ENCODE results near the gene SEMA3C. TPM values are rescaled to one million over a fixed set of nuclear protein-coding genes. Genes with fewer than 3 reads are reported as not detected.

Gene SEMA3C
- polyA plus RNA-seq, 1 donor from 2014 or later = 386 TPM

DNA sequence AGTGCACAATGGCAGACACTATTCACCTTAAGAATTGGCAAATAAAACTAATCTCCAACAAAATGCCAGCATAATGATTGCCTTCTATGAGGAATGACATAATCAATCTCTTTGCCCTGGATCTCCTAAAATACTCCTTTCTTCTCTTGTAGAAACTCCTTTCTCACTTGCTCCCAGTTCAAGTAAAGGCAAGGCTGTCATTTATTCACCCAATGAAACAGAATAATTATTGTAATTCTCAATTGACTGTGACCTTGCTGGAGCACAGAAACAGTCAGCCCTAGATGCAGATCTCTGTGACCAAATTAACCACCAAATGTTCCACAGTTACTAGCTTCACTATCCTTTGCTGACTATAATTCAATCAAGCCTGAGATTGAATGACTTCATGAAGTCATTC, 99.3 kb downstream of the SEMA3C start:
- no peaks in the 10 kb centered on the region for H3K79me2 ChIP-seq (replicated peaks; ENCODE audit: insufficient read depth, low read length)
- TF ChIP-seq REST (IDR thresholded peaks at IDR 0.05; ENCODE audit: borderline replicate concordance) (no peak), RAD21 (conservative IDR thresholded peaks at IDR 0.05) (no peak), EP300 (conservative IDR thresholded peaks at IDR 0.05; ENCODE audit: poor library complexity, severe bottlenecking) (no peak), POLR2AphosphoS5 (IDR thresholded peaks at IDR 0.05) (no peak), EZH2 (IDR thresholded peaks at IDR 0.05; ENCODE audit: borderline replicate concordance, insufficient read depth, low read length, poor library complexity, severe bottlenecking) (no peak), CTCF (IDR thresholded peaks at IDR 0.05; ENCODE audit: poor library complexity, severe bottlenecking) (no peak), MXI1 (conservative IDR thresholded peaks at IDR 0.05; ENCODE audit: poor library complexity, severe bottlenecking) (no peak), TAF1 (IDR thresholded peaks at IDR 0.05; ENCODE audit: low read depth) (no peak), SMC3 (conservative IDR thresholded peaks at IDR 0.05; ENCODE audit: poor library complexity) (no peak)
- H3K4me2 ChIP-seq (ENCODE audit: low read length) = no peak overlapping the region
- H3K36me3 ChIP-seq (ENCODE audit: insufficient read depth, low read length) = no peaks in the 10 kb centered on the region
- no peak overlapping the region for H3K4me3 ChIP-seq (ENCODE audit: low read length)
- H3K27ac ChIP-seq (ENCODE audit: low read length) = no peak overlapping the region
- H3K9me2 ChIP-seq (ENCODE audit: insufficient read depth, low read length) = no peaks in the 10 kb centered on the region
- no peak overlapping the region for H2AFZ ChIP-seq (ENCODE audit: low read depth, low read length)
- no peaks in the 10 kb centered on the region for H3F3A ChIP-seq (ENCODE audit: insufficient read depth, low read length, poor library complexity, severe bottlenecking)
- no peak overlapping the region for H3K9ac ChIP-seq (ENCODE audit: low read length)
- no peaks in the 10 kb centered on the region for H3K9me3 ChIP-seq (ENCODE audit: low read length)
- no peaks in the 10 kb centered on the region for H4K20me1 ChIP-seq (ENCODE audit: insufficient read depth)
- no peaks in the 10 kb centered on the region for H3K27me3 ChIP-seq (ENCODE audit: insufficient read depth, low read depth, low read length)

GRCh38 chr7:80818181-80818580, 100.7 kb downstream of the SEMA3C start:
- no peaks in the 10 kb centered on the region for H3K9me2 ChIP-seq (ENCODE audit: insufficient read depth, low read length)
- H3K27ac ChIP-seq (ENCODE audit: low read length) = no peak overlapping the region
- H3K4me3 ChIP-seq (ENCODE audit: low read length) = no peak overlapping the region
- H3K79me2 ChIP-seq (replicated peaks; ENCODE audit: insufficient read depth, low read length) = no peaks in the 10 kb centered on the region
- no peaks in the 10 kb centered on the region for H4K20me1 ChIP-seq (ENCODE audit: insufficient read depth)
- no peaks in the 10 kb centered on the region for H3K9me3 ChIP-seq (ENCODE audit: low read length)
- H2AFZ ChIP-seq (ENCODE audit: low read depth, low read length) = no peak overlapping the region
- TF ChIP-seq REST (IDR thresholded peaks at IDR 0.05; ENCODE audit: borderline replicate concordance) (no peak), EP300 (conservative IDR thresholded peaks at IDR 0.05; ENCODE audit: poor library complexity, severe bottlenecking) (no peak), POLR2AphosphoS5 (IDR thresholded peaks at IDR 0.05) (no peak), RAD21 (conservative IDR thresholded peaks at IDR 0.05) (no peak), CTCF (IDR thresholded peaks at IDR 0.05; ENCODE audit: poor library complexity, severe bottlenecking) (no peak), MXI1 (conservative IDR thresholded peaks at IDR 0.05; ENCODE audit: poor library complexity, severe bottlenecking) (no peak), TAF1 (IDR thresholded peaks at IDR 0.05; ENCODE audit: low read depth) (no peak), EZH2 (IDR thresholded peaks at IDR 0.05; ENCODE audit: borderline replicate concordance, insufficient read depth, low read length, poor library complexity, severe bottlenecking) (no peak)
- H3K27me3 ChIP-seq (ENCODE audit: insufficient read depth, low read depth, low read length) = no peaks in the 10 kb centered on the region
- no peaks in the 10 kb centered on the region for H3K36me3 ChIP-seq (ENCODE audit: insufficient read depth, low read length)
- H3F3A ChIP-seq (ENCODE audit: insufficient read depth, low read length, poor library complexity, severe bottlenecking) = no peaks in the 10 kb centered on the region
- H3K9ac ChIP-seq (ENCODE audit: low read length) = no peak overlapping the region
- H3K4me2 ChIP-seq (ENCODE audit: low read length) = no peak overlapping the region

Measured in neural cell (in vitro differentiated cells).